ENCODE data around the gene FANCG.

- TF ChIP-seq, protein P1, sequence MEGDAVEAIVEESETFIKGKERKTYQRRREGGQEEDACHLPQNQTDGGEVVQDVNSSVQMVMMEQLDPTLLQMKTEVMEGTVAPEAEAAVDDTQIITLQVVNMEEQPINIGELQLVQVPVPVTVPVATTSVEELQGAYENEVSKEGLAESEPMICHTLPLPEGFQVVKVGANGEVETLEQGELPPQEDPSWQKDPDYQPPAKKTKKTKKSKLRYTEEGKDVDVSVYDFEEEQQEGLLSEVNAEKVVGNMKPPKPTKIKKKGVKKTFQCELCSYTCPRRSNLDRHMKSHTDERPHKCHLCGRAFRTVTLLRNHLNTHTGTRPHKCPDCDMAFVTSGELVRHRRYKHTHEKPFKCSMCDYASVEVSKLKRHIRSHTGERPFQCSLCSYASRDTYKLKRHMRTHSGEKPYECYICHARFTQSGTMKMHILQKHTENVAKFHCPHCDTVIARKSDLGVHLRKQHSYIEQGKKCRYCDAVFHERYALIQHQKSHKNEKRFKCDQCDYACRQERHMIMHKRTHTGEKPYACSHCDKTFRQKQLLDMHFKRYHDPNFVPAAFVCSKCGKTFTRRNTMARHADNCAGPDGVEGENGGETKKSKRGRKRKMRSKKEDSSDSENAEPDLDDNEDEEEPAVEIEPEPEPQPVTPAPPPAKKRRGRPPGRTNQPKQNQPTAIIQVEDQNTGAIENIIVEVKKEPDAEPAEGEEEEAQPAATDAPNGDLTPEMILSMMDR (conservative IDR thresholded peaks at IDR 0.05; ENCODE audit: low read length), result no peak
- TF ChIP-seq EZH2phosphoT487 (IDR thresholded peaks at IDR 0.05; ENCODE audit: borderline replicate concordance), result no peak
These were observed 12.7 kb downstream of the FANCG start for GRCh38 chr9:35067056-35067455.
